WTC11 (cell line): ENCODE measurements around the gene SPATA2L. TPM values are rescaled to one million over a fixed set of nuclear protein-coding genes. Genes with fewer than 3 reads are reported as not detected.

Experiments
- ATAC-seq: fragments of 200-7000 bp; cut with Tn5 transposase; 2 replicates; pipeline ENCODE4 v1.10.0; 2021; ENCODE audit warnings: mild to moderate bottlenecking, moderate library complexity
- CTCF ChIA-PET: fragments of 300-600 bp; sonication (Branson Sonifier 250); formaldehyde crosslinking; loops from one replicate; lab custom pipeline; 2021; ENCODE audit warnings: antibody characterized with exemption; lab: Charles Lee
- POLR2A ChIA-PET: fragments of 350-600 bp; sonication (Branson Sonifier 250); formaldehyde crosslinking; loops from one replicate; lab custom pipeline; 2021; ENCODE audit warnings: antibody characterized with exemption; lab: Charles Lee
- DNase-seq: peaks from one replicate; pipeline ENCODE4 v3.0.0; 2021; ENCODE audit warnings: low spot score
- H3K27ac Mint-ChIP-seq: 2 replicates; pipeline ENCODE4 v1.8.0; 2021; ENCODE audit warnings: mixed read lengths
- H3K27me3 Mint-ChIP-seq: 2 replicates; pipeline ENCODE4 v1.8.0; 2021; ENCODE audit warnings: low read depth, mild to moderate bottlenecking, moderate library complexity, mixed read lengths
- H3K36me3 Mint-ChIP-seq: 2 replicates; pipeline ENCODE4 v1.8.0; 2021; ENCODE audit warnings: mixed read lengths
- H3K4me1 Mint-ChIP-seq: 2 replicates; pipeline ENCODE4 v1.8.0; 2022; ENCODE audit warnings: mixed read lengths
- H3K4me3 Mint-ChIP-seq: 2 replicates; pipeline ENCODE4 v1.8.0; 2021; ENCODE audit warnings: mild to moderate bottlenecking, moderate library complexity, mixed read lengths
- H3K9me3 Mint-ChIP-seq: 2 replicates; pipeline ENCODE4 v1.8.0; 2021; ENCODE audit warnings: mixed read lengths
- ATF2 ChIP-seq: sonication (generic); formaldehyde crosslinking; IDR thresholded peaks from 2 replicates; pipeline ENCODE4 v1.8.1; 2022; ENCODE audit warnings: low read depth, missing genetic modification reagents, borderline replicate concordance
- E2F1 ChIP-seq: sonication (generic); formaldehyde crosslinking; IDR thresholded peaks from 2 replicates; pipeline ENCODE4 v1.8.0; 2022; ENCODE audit warnings: mild to moderate bottlenecking, missing genetic modification reagents
- HMGXB4 ChIP-seq: sonication (generic); formaldehyde crosslinking; IDR thresholded peaks from 2 replicates; pipeline ENCODE4 v1.8.1; 2023; ENCODE audit warnings: mild to moderate bottlenecking, moderate library complexity, missing genetic modification reagents
- KAT7 ChIP-seq: sonication (generic); formaldehyde crosslinking; IDR thresholded peaks from 2 replicates; pipeline ENCODE4 v1.8.1; 2023; ENCODE audit warnings: missing genetic modification reagents, mild to moderate bottlenecking, borderline replicate concordance
- MLX ChIP-seq: sonication (generic); formaldehyde crosslinking; IDR thresholded peaks from 2 replicates; pipeline ENCODE4 v1.8.1; 2023; ENCODE audit warnings: mild to moderate bottlenecking, missing genetic modification reagents, moderate library complexity
- NR2C2 ChIP-seq: sonication (generic); formaldehyde crosslinking; IDR thresholded peaks from 2 replicates; pipeline ENCODE4 v1.8.0; 2022; ENCODE audit warnings: mild to moderate bottlenecking, missing genetic modification reagents
- RORB ChIP-seq: fragments of 250-450 bp; sonication (Bioruptor Pico); IDR thresholded peaks from 2 replicates; pipeline ENCODE4 v1.9.0; 2021; ENCODE audit warnings: mild to moderate bottlenecking
- SMAD3 ChIP-seq: sonication (generic); formaldehyde crosslinking; IDR thresholded peaks from 2 replicates; pipeline ENCODE4 v1.8.0; 2022; ENCODE audit warnings: missing genetic modification reagents, mild to moderate bottlenecking, borderline replicate concordance
- SMAD4 ChIP-seq: sonication (generic); formaldehyde crosslinking; IDR thresholded peaks from 2 replicates; pipeline ENCODE4 v1.8.0; 2022; ENCODE audit warnings: mild to moderate bottlenecking, missing genetic modification reagents
- ZBTB21 ChIP-seq: sonication (generic); formaldehyde crosslinking; IDR thresholded peaks from 2 replicates; pipeline ENCODE4 v1.8.1; 2023; ENCODE audit warnings: mild to moderate bottlenecking, missing genetic modification reagents, borderline replicate concordance
- ZNF219 ChIP-seq: sonication (generic); formaldehyde crosslinking; IDR thresholded peaks from 2 replicates; pipeline ENCODE4 v1.8.0; 2023; ENCODE audit warnings: missing genetic modification reagents, mild to moderate bottlenecking, borderline replicate concordance
- ZNF396 ChIP-seq: fragments of 250-450 bp; sonication (Bioruptor Pico); IDR thresholded peaks from 2 replicates; pipeline ENCODE4 v1.8.0; 2021; ENCODE audit warnings: mild to moderate bottlenecking, moderate library complexity, borderline replicate concordance
- ZNF423 ChIP-seq: fragments of 250-450 bp; sonication (Bioruptor Pico); IDR thresholded peaks from 2 replicates; pipeline ENCODE4 v2.1.2; 2022; ENCODE audit warnings: mild to moderate bottlenecking, moderate library complexity
- ZNF512 ChIP-seq: sonication (generic); formaldehyde crosslinking; IDR thresholded peaks from 2 replicates; pipeline ENCODE4 v1.8.1; 2022; ENCODE audit warnings: missing genetic modification reagents, borderline replicate concordance
- total RNA-seq: library from RNA; stranded (reverse); gene quantifications from 3 replicates; pipeline ENCODE4 v1.2.3, GENCODE V29; 2021
- TF ChIP-seq, protein P1 (sequence below): sonication (generic); formaldehyde crosslinking; IDR thresholded peaks from 2 replicates; pipeline ENCODE4 v1.8.1; 2022; ENCODE audit warnings: mild to moderate bottlenecking, moderate library complexity, missing genetic modification reagents
- TF ChIP-seq, protein P2 (sequence below): sonication (generic); formaldehyde crosslinking; IDR thresholded peaks from 2 replicates; pipeline ENCODE4 v1.8.1; 2023; ENCODE audit warnings: mild to moderate bottlenecking, missing genetic modification reagents
- TF ChIP-seq, protein P3 (sequence below): sonication (generic); formaldehyde crosslinking; IDR thresholded peaks from 2 replicates; pipeline ENCODE4 v1.8.0; 2022; ENCODE audit warnings: mild to moderate bottlenecking, missing genetic modification reagents
- TF ChIP-seq, protein P4 (sequence below): sonication (generic); formaldehyde crosslinking; IDR thresholded peaks from 2 replicates; pipeline ENCODE4 v1.8.1; 2022; ENCODE audit warnings: mild to moderate bottlenecking, missing genetic modification reagents, moderate library complexity, borderline replicate concordance

Gene SPATA2L
- total RNA-seq, 1 experiment from 2014 or later = 15.7 TPM

DNA sequence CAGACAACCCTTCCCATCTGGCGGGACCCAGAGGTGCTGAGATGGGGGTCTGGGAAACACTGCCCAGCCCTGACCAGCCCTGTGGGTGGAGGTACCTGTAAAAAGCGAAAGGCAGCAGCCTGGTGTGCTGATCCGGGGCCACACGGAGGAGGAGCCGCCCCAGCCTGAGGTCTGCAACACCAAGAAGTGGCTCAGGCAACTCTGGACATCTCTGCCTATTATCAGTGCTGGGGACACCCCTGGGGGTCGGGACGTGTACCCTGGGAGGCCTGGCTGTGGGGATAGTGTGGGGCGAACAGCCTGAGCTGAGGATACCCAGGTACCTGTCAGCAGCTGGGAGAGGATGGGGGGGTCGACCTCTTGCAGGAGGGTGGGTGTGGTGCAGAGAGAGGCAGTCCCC, 37.9 kb upstream of the SPATA2L start:
- Mint-ChIP-seq H3K27ac (no peak overlapping the region), H3K4me1 (no peaks in the 10 kb centered on the region), H3K9me3 (no peaks in the 10 kb centered on the region), H3K4me3 (no peak overlapping the region), H3K36me3 (peaks cover 72% of the 10 kb centered on the region)
- ChIA-PET CTCF (interaction anchor here (1.0 to 1.7 kb wide), 4 partner anchors 10 to 39 kb away, joined by 3 to 16 read pairs (median 5); no protein-coding TSS in a partner anchor), POLR2A (no interaction called here)
- no peak for DNase-seq
- TF ChIP-seq SMAD3 (CRISPR knock-in tag) = no peak
- TF ChIP-seq, protein P1, sequence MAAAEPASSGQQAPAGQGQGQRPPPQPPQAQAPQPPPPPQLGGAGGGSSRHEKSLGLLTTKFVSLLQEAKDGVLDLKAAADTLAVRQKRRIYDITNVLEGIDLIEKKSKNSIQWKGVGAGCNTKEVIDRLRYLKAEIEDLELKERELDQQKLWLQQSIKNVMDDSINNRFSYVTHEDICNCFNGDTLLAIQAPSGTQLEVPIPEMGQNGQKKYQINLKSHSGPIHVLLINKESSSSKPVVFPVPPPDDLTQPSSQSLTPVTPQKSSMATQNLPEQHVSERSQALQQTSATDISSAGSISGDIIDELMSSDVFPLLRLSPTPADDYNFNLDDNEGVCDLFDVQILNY (CRISPR knock-in tag) = no peak
- no peak for TF ChIP-seq ZBTB21
- TF ChIP-seq KAT7 (CRISPR knock-in tag) = no peak
- no peak for TF ChIP-seq ATF2 (CRISPR knock-in tag)
- no peak for TF ChIP-seq ZNF423 (CRISPR knock-in tag)
- TF ChIP-seq RORB (CRISPR knock-in tag) = no peak
- TF ChIP-seq, protein P2, sequence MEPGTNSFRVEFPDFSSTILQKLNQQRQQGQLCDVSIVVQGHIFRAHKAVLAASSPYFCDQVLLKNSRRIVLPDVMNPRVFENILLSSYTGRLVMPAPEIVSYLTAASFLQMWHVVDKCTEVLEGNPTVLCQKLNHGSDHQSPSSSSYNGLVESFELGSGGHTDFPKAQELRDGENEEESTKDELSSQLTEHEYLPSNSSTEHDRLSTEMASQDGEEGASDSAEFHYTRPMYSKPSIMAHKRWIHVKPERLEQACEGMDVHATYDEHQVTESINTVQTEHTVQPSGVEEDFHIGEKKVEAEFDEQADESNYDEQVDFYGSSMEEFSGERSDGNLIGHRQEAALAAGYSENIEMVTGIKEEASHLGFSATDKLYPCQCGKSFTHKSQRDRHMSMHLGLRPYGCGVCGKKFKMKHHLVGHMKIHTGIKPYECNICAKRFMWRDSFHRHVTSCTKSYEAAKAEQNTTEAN = no peak
- TF ChIP-seq, protein P3, sequence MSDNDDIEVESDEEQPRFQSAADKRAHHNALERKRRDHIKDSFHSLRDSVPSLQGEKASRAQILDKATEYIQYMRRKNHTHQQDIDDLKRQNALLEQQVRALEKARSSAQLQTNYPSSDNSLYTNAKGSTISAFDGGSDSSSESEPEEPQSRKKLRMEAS (CRISPR knock-in tag) = no peak
- no peak for TF ChIP-seq HMGXB4
- no peak for TF ChIP-seq ZNF396 (CRISPR knock-in tag)
- TF ChIP-seq NR2C2 (CRISPR knock-in tag) = no peak
- TF ChIP-seq, protein P4, sequence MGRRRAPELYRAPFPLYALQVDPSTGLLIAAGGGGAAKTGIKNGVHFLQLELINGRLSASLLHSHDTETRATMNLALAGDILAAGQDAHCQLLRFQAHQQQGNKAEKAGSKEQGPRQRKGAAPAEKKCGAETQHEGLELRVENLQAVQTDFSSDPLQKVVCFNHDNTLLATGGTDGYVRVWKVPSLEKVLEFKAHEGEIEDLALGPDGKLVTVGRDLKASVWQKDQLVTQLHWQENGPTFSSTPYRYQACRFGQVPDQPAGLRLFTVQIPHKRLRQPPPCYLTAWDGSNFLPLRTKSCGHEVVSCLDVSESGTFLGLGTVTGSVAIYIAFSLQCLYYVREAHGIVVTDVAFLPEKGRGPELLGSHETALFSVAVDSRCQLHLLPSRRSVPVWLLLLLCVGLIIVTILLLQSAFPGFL (CRISPR knock-in tag) = no peak
- no peak for TF ChIP-seq MLX (CRISPR knock-in tag)
- no peak for TF ChIP-seq SMAD4 (CRISPR knock-in tag)
- TF ChIP-seq ZNF512 (CRISPR knock-in tag) = no peak
- no peak for TF ChIP-seq ZNF219 (CRISPR knock-in tag)
- TF ChIP-seq E2F1 (CRISPR knock-in tag) = no peak
- TF ChIP-seq, all 79 proteins: peak for 0
- ATAC-seq = no peak
- no peaks in the 10 kb centered on the region for H3K27me3 Mint-ChIP-seq
